IMR-90 (cell line): ENCODE results near the gene ATP9B. TPM values are rescaled to one million over a fixed set of nuclear protein-coding genes. Genes with fewer than 3 reads are reported as not detected.

Source experiments
- ATAC-seq: fragments of 200-7000 bp; cut with Tn5 transposase; 2 replicates; pipeline ENCODE4 v1.9.1; 2020; ENCODE audit warnings: low read depth, mild to moderate bottlenecking, moderate library complexity
- BruUV-seq: library from RNA; stranded (reverse); fragments of 400-500 nt; replicated peaks from 2 replicates; lab custom pipeline; 2021; lab: Mats Ljungman, UMichigan
- CTCF ChIA-PET: fragments of 300-600 bp; formaldehyde crosslinking; extraction: SDS; loops from one replicate; lab custom pipeline; 2021; ENCODE audit warnings: antibody characterized with exemption; lab: Yijun Ruan, JAX
- POLR2A ChIA-PET: fragments of 300-600 bp; sonication (Branson Sonifier 250); formaldehyde crosslinking; loops from one replicate; lab custom pipeline; 2022; ENCODE audit warnings: antibody characterized with exemption; ENCODE audit not compliant: unreplicated experiment; lab: Charles Lee
- DNase-seq: peaks from one replicate; pipeline ENCODE4 v3.0.0; 2013
- H2AFZ ChIP-seq: replicated peaks from 2 replicates; pipeline ENCODE3; 2013; ENCODE audit warnings: low read length, mild to moderate bottlenecking; ENCODE audit not compliant: poor library complexity
- H2AK5ac ChIP-seq: 2 replicates; pipeline ENCODE4 v1.6.1; 2013; ENCODE audit warnings: low read depth, low read length, inconsistent platforms
- H2AK9ac ChIP-seq: replicated peaks from 2 replicates; pipeline ENCODE3; 2013; ENCODE audit warnings: mild to moderate bottlenecking, low read depth, low read length, moderate library complexity; ENCODE audit not compliant: poor library complexity
- H2BK120ac ChIP-seq: 2 replicates; pipeline ENCODE4 v1.6.1; 2013; ENCODE audit warnings: low read depth, low read length, inconsistent platforms
- H2BK15ac ChIP-seq: 3 replicates; pipeline ENCODE4 v1.6.1; 2013; ENCODE audit warnings: low read depth, low read length, inconsistent platforms
- H2BK20ac ChIP-seq: 2 replicates; pipeline ENCODE4 v1.6.1; 2013; ENCODE audit warnings: low read depth, mild to moderate bottlenecking, inconsistent platforms, low read length, moderate library complexity
- H2BK5ac ChIP-seq: 2 replicates; pipeline ENCODE4 v1.6.1; 2013; ENCODE audit warnings: mild to moderate bottlenecking, low read depth, low read length, inconsistent platforms; ENCODE audit not compliant: poor library complexity, severe bottlenecking
- H3K14ac ChIP-seq: replicated peaks from 2 replicates; pipeline ENCODE4 v1.6.1; 2013; ENCODE audit warnings: low read depth, low read length, inconsistent platforms
- H3K18ac ChIP-seq: 2 replicates; pipeline ENCODE4 v1.6.1; 2013; ENCODE audit warnings: low read depth, low read length, control low read depth
- H3K23ac ChIP-seq: 2 replicates; pipeline ENCODE4 v1.6.1; 2013; ENCODE audit warnings: low read depth, low read length, inconsistent platforms
- H3K27ac ChIP-seq: 2 replicates; pipeline ENCODE4 v1.5.1; 2013; ENCODE audit warnings: mild to moderate bottlenecking, control low read depth, low read length; ENCODE audit not compliant: insufficient read depth
- H3K27me3 ChIP-seq: 2 replicates; pipeline ENCODE4 v1.6.1; 2013; ENCODE audit warnings: low read length; ENCODE audit not compliant: control insufficient read depth, insufficient read depth
- H3K36me3 ChIP-seq: 2 replicates; pipeline ENCODE4 v1.6.1; 2013; ENCODE audit warnings: low read length, mixed read lengths; ENCODE audit not compliant: control insufficient read depth, insufficient read depth
- H3K4ac ChIP-seq: 2 replicates; pipeline ENCODE4 v1.6.1; 2013; ENCODE audit warnings: low read depth, low read length, inconsistent platforms
- H3K4me1 ChIP-seq: 2 replicates; pipeline ENCODE4 v1.6.1; 2013; ENCODE audit warnings: low read length, mixed read lengths; ENCODE audit not compliant: control insufficient read depth, insufficient read depth
- H3K4me2 ChIP-seq: 2 replicates; pipeline ENCODE4 v1.6.1; 2013; ENCODE audit warnings: low read depth, mild to moderate bottlenecking, control low read depth, low read length, moderate library complexity
- H3K4me3 ChIP-seq: 2 replicates; pipeline ENCODE4 v1.5.1; 2013; ENCODE audit warnings: low read depth, mild to moderate bottlenecking, control low read depth, low read length, moderate library complexity; ENCODE audit not compliant: insufficient read depth
- H3K56ac ChIP-seq: 2 replicates; pipeline ENCODE4 v1.6.1; 2013; ENCODE audit warnings: low read length, inconsistent platforms; ENCODE audit not compliant: insufficient read depth; ENCODE audit errors: extremely low read depth
- H3K79me1 ChIP-seq, 2 experiments: 2 replicates each; pipeline ENCODE4 v1.6.1; 2013; ENCODE audit warnings: low read length in 2 of 2, inconsistent platforms in 1 of 2, low read depth in 1 of 2
- H3K9ac ChIP-seq: 2 replicates; pipeline ENCODE4 v1.6.1; 2013; ENCODE audit warnings: low read depth, low read length, control low read depth
- H3K9me1 ChIP-seq: 2 replicates; pipeline ENCODE4 v1.6.1; 2013; ENCODE audit warnings: low read length, inconsistent platforms; ENCODE audit not compliant: insufficient read depth
- H3K9me3 ChIP-seq: 2 replicates; pipeline ENCODE4 v1.6.1; 2013; ENCODE audit warnings: low read length; ENCODE audit not compliant: control insufficient read depth, insufficient read depth
- H4K20me1 ChIP-seq: 2 replicates; pipeline ENCODE4 v1.6.1; 2013; ENCODE audit warnings: low read length, inconsistent platforms; ENCODE audit not compliant: insufficient read depth
- H4K5ac ChIP-seq: 2 replicates; pipeline ENCODE4 v1.6.1; 2013; ENCODE audit warnings: mild to moderate bottlenecking, low read depth, low read length, control low read depth
- H4K8ac ChIP-seq, 2 experiments: 2 replicates each; pipeline ENCODE4 v1.6.1; 2013; ENCODE audit warnings: low read depth in 2 of 2, low read length in 2 of 2, control low read depth in 1 of 2, inconsistent platforms in 1 of 2
- H4K91ac ChIP-seq: 2 replicates; pipeline ENCODE4 v1.6.1; 2013; ENCODE audit warnings: low read depth, low read length, inconsistent platforms; ENCODE audit not compliant: insufficient read depth
- CHD1 ChIP-seq: IDR thresholded peaks from 2 replicates; pipeline ENCODE4 v1.6.1; 2012; ENCODE audit warnings: low read depth, low read length, improper control_type of control experiment
- FOS ChIP-seq: fragments of 150-350 bp; IDR thresholded peaks from 2 replicates; pipeline ENCODE4 v1.6.1; 2016; ENCODE audit warnings: low read depth, low read length
- MAFK ChIP-seq: IDR thresholded peaks from 2 replicates; pipeline ENCODE4 v1.6.1; 2012; ENCODE audit warnings: low read depth, low read length, improper control_type of control experiment
- MAZ ChIP-seq: IDR thresholded peaks from 2 replicates; pipeline ENCODE4 v1.6.1; 2012; ENCODE audit warnings: low read depth, mild to moderate bottlenecking, low read length, improper control_type of control experiment, moderate library complexity, borderline replicate concordance
- MXI1 ChIP-seq: IDR thresholded peaks from 2 replicates; pipeline ENCODE4 v1.6.1; 2012; ENCODE audit warnings: low read depth, mild to moderate bottlenecking, low read length, moderate library complexity, borderline replicate concordance
- NFE2L2 ChIP-seq: fragments of 150-350 bp; IDR thresholded peaks from 2 replicates; pipeline ENCODE4 v1.6.1; 2016; ENCODE audit warnings: low read depth, mild to moderate bottlenecking, low read length
- POLR2A ChIP-seq: IDR thresholded peaks from 2 replicates; pipeline ENCODE4 v1.6.1; 2012; ENCODE audit warnings: mild to moderate bottlenecking, low read depth, low read length
- RAD21 ChIP-seq: IDR thresholded peaks from 2 replicates; pipeline ENCODE4 v1.6.1; 2012; ENCODE audit warnings: low read length, improper control_type of control experiment
- RCOR1 ChIP-seq: IDR thresholded peaks from 2 replicates; pipeline ENCODE4 v1.6.1; 2012; ENCODE audit warnings: mild to moderate bottlenecking, low read length, improper control_type of control experiment; ENCODE audit not compliant: insufficient replicate concordance
- RFX5 ChIP-seq: IDR thresholded peaks from 2 replicates; pipeline ENCODE4 v1.8.0; 2012; ENCODE audit warnings: low read depth, mild to moderate bottlenecking, low read length, moderate library complexity
- USF2 ChIP-seq: fragments of 150-350 bp; IDR thresholded peaks from 2 replicates; pipeline ENCODE4 v1.6.1; 2017; ENCODE audit warnings: mild to moderate bottlenecking, antibody characterized with exemption, low read length, low read depth
- WGBS, 2 experiments: methylation state at CpG; one replicate each; pipeline versions ENCODE4 v1.1.5 to v1.1.7; 2013; ENCODE audit warnings: missing lambda C conversion rate in 2 of 2; ENCODE audit not compliant: insufficient read length in 1 of 2; ENCODE audit errors: extremely low coverage in 2 of 2; 5-methylcytosine and 5-hydroxymethylcytosine counted together
- dilution Hi-C: fragments of 300-500 bp; cut with HindIII; formaldehyde crosslinking; loops from one replicate; pipeline ENCODE4 v1.14.3; 2018; ENCODE audit warnings: low sequenced_read_pairs; ENCODE audit not compliant: unreplicated experiment
- in situ Hi-C: fragments of 300-500 bp; cut with MboI; formaldehyde crosslinking; loops from 3 replicates; pipeline ENCODE4 v1.14.3; 2019; ENCODE audit warnings: low sequenced_read_pairs, inconsistent platforms, mixed read lengths
- intact Hi-C: fragments of 100-400 bp; cut with micrococcal nuclease; formaldehyde crosslinking; loops from 2 replicates; pipeline ENCODE4 v1.10.0; 2022
- polyA plus RNA-seq, 3 experiments: library from polyadenylated mRNA; depleted of rRNA; stranded (reverse); fragments of >200 nt; gene quantifications; 2 replicates each; pipeline ENCODE4 v1.2.3, GENCODE V29; 2012; ENCODE audit warnings: low replicate concordance in 1 of 3
- total RNA-seq: library from RNA; depleted of rRNA; stranded (reverse); fragments of >200 nt; gene quantifications from 2 replicates; pipeline ENCODE4 v1.2.3, GENCODE V29; 2012
- TF ChIP-seq, protein P1 (sequence below): conservative IDR thresholded peaks from 2 replicates; pipeline ENCODE4 v1.5.1; 2012; ENCODE audit warnings: mild to moderate bottlenecking, low read depth, low read length, improper control_type of control experiment
- TF ChIP-seq, protein P2 (sequence below): fragments of 150-350 bp; IDR thresholded peaks from 2 replicates; pipeline ENCODE4 v1.6.1; 2016; ENCODE audit warnings: low read depth, mild to moderate bottlenecking, low read length, moderate library complexity, borderline replicate concordance

The ATP9B gene
- total and polyA plus RNA-seq, 2 of the 4 experiments (the other 2 are of a cell fraction), result 11.0 to 11.5 TPM

DNA sequence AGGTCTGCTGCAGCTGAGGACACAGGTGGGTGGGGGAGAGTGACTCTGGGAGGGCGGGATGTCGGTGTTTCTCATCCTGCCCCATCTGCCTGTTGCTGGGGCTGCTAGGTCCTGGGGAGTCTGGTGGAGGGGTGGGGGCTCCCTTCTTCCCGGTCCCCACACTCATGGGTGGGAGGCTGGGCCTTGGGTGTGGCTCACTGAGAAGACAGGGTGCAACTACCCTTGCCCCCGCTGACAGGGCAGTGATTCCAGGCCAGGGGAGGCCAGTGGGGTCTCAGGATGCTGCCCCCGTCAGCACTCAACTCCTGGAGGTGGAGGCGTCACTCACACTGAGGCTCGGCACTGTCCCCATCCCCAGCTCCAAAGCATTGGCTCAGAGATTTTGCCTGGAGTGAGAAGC is 318.8 kb downstream of the ATP9B start:
- H3K23ac ChIP-seq, result no peak overlapping the region
- H4K91ac ChIP-seq, result no peak overlapping the region
- H2BK20ac ChIP-seq, result no peak overlapping the region
- ChIA-PET CTCF (no interaction called here), POLR2A (no interaction called here)
- no peaks in the 10 kb centered on the region for H3K9me1 ChIP-seq
- H2AFZ ChIP-seq, result no peak overlapping the region
- no peak overlapping the region for H2BK5ac ChIP-seq
- no peak overlapping the region for H3K27ac ChIP-seq
- H3K56ac ChIP-seq, result no peak overlapping the region
- DNase-seq (no peak), ATAC-seq (no peak)
- no peak overlapping the region for H3K4ac ChIP-seq
- 29% methylated on average over 1 of the region's 7 CpGs; no CpG with 5 or more reads in 1 of the 2 experiments for WGBS, 2 experiments
- dilution Hi-C loops (no loop called here), in situ Hi-C loops (no loop called here), intact Hi-C loops (no loop called here)
- no peaks in the 10 kb centered on the region for H3K36me3 ChIP-seq
- H3K27me3 ChIP-seq, result peaks cover 30% of the 10 kb centered on the region
- no peak overlapping the region for H2AK9ac ChIP-seq
- H3K9me3 ChIP-seq, result no peaks in the 10 kb centered on the region
- no peak overlapping the region for H3K4me2 ChIP-seq
- H3K79me1 ChIP-seq, result no peaks in the 10 kb centered on the region
- no peak overlapping the region for H3K9ac ChIP-seq
- TF ChIP-seq NFE2L2 (no peak), POLR2A (no peak), MAFK (no peak), RCOR1 (no peak), MAZ (no peak), FOS (no peak), CHD1 (no peak), RAD21 (no peak), USF2 (no peak), RFX5 (no peak), MXI1 (no peak)
- TF ChIP-seq, protein P1, sequence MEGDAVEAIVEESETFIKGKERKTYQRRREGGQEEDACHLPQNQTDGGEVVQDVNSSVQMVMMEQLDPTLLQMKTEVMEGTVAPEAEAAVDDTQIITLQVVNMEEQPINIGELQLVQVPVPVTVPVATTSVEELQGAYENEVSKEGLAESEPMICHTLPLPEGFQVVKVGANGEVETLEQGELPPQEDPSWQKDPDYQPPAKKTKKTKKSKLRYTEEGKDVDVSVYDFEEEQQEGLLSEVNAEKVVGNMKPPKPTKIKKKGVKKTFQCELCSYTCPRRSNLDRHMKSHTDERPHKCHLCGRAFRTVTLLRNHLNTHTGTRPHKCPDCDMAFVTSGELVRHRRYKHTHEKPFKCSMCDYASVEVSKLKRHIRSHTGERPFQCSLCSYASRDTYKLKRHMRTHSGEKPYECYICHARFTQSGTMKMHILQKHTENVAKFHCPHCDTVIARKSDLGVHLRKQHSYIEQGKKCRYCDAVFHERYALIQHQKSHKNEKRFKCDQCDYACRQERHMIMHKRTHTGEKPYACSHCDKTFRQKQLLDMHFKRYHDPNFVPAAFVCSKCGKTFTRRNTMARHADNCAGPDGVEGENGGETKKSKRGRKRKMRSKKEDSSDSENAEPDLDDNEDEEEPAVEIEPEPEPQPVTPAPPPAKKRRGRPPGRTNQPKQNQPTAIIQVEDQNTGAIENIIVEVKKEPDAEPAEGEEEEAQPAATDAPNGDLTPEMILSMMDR, result no peak
- TF ChIP-seq, protein P2, sequence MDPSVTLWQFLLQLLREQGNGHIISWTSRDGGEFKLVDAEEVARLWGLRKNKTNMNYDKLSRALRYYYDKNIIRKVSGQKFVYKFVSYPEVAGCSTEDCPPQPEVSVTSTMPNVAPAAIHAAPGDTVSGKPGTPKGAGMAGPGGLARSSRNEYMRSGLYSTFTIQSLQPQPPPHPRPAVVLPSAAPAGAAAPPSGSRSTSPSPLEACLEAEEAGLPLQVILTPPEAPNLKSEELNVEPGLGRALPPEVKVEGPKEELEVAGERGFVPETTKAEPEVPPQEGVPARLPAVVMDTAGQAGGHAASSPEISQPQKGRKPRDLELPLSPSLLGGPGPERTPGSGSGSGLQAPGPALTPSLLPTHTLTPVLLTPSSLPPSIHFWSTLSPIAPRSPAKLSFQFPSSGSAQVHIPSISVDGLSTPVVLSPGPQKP, result no peak
- no peak overlapping the region for H3K14ac ChIP-seq
- H2AK5ac ChIP-seq, result no peak overlapping the region
- H2BK15ac ChIP-seq, result no peak overlapping the region
- no peak overlapping the region for H4K8ac ChIP-seq
- no peaks in the 10 kb centered on the region for H4K20me1 ChIP-seq
- no peak overlapping the region for H3K18ac ChIP-seq
- H3K4me1 ChIP-seq, result peaks cover 5% of the 10 kb centered on the region; the same call in 1 of the 2 replicates
- no peak overlapping the region for H2BK120ac ChIP-seq
- no peak overlapping the region for H3K4me3 ChIP-seq
- no TSS peak for BruUV-seq
- H4K5ac ChIP-seq, result no peak overlapping the region
